Lung (tissue), 12 donors: ENCODE measurements around the gene KIAA0040. TPM values are rescaled to one million over a fixed set of nuclear protein-coding genes. Genes with fewer than 3 reads are reported as not detected.
A peak's percentile ranks its signal among the peaks of the same experiment; 100 is the strongest.

Experiments
- ATAC-seq: fragments of 200-7000 bp; cut with Tn5 transposase; one replicate; pipeline ENCODE4 v1.9.1; 2020; ENCODE audit warnings: moderate number of reproducible peaks; ENCODE audit not compliant: insufficient read depth, low FRiP score
- DNase-seq, 3 donors: peaks; one replicate each; pipeline ENCODE4 v3.0.0-alpha.2; 2013 to 2017
- H3K27ac ChIP-seq, 2 donors: one replicate each; pipeline ENCODE4 v1.5.1; 2013; ENCODE audit warnings: mild to moderate bottlenecking in 2 of 2, moderate library complexity in 2 of 2, control low read depth in 1 of 2, inconsistent platforms in 1 of 2, low read depth in 1 of 2, low read length in 1 of 2
- H3K27me3 ChIP-seq, 3 donors: one replicate each; pipeline ENCODE4 v1.5.1; 2013; ENCODE audit warnings: low read length in 2 of 3; ENCODE audit not compliant: control insufficient read depth in 3 of 3, insufficient read depth in 3 of 3
- H3K36me3 ChIP-seq, 4 donors: one replicate each; pipeline ENCODE4 v1.5.1; 2013; ENCODE audit warnings: low read length in 4 of 4, mild to moderate bottlenecking in 1 of 4, moderate library complexity in 1 of 4; ENCODE audit not compliant: control insufficient read depth in 4 of 4, insufficient read depth in 4 of 4
- H3K4me1 ChIP-seq, 5 donors: one replicate each; pipeline ENCODE4 v1.5.1; 2013; ENCODE audit warnings: low read length in 5 of 5, mild to moderate bottlenecking in 2 of 5, moderate library complexity in 1 of 5; ENCODE audit not compliant: control insufficient read depth in 5 of 5, insufficient read depth in 5 of 5
- H3K4me3 ChIP-seq: one replicate; pipeline ENCODE4 v1.5.1; 2013; ENCODE audit warnings: mild to moderate bottlenecking, control low read depth, moderate library complexity
- H3K9ac ChIP-seq, 2 donors: one replicate each; pipeline ENCODE4 v1.5.1; 2013; ENCODE audit warnings: low read length in 2 of 2, control low read depth in 1 of 2; ENCODE audit not compliant: insufficient read depth in 1 of 2
- H3K9me3 ChIP-seq, 4 donors: one replicate each; pipeline ENCODE4 v1.5.1; 2013; ENCODE audit warnings: low read length in 3 of 4, mild to moderate bottlenecking in 1 of 4, moderate library complexity in 1 of 4; ENCODE audit not compliant: control insufficient read depth in 4 of 4, insufficient read depth in 3 of 4
- WGBS, 2 donors: extraction: QIAGEN DNeasy Blood & Tissue Kit; methylation state at CpG; one replicate each; pipeline ENCODE4 v1.1.7; 2013; 5-methylcytosine and 5-hydroxymethylcytosine counted together
- polyA plus RNA-seq, 2 donors: library from polyadenylated mRNA; stranded (reverse); fragments of 200-250 nt; gene quantifications; one replicate each; pipeline ENCODE4 v1.2.1, GENCODE V29; 2013
- total RNA-seq, 2 donors: library from RNA; depleted of rRNA in 1 of 2; stranded (reverse); fragments of >200 nt in 1 of 2; gene quantifications; one replicate each; pipeline ENCODE4 v1.2.1, GENCODE V29; 2014 to 2021
- TF ChIP-seq, protein P1 (sequence below): IDR thresholded peaks from 2 replicates; pipeline ENCODE4 v1.5.1; 2012; ENCODE audit warnings: mild to moderate bottlenecking; ENCODE audit errors: control extremely low read depth, extremely low read depth
- donor health status: control.
- donor health status: control.
- donor health status: Bipolar disorder and iron deficiency.
- donor health status: healthy.
- donor health status: DM: yes; HTN: yes; CAD: no.

Gene KIAA0040
- total and polyA plus RNA-seq, 4 donors = 13.4 to 37.9 (median 29.5) TPM

DNA sequence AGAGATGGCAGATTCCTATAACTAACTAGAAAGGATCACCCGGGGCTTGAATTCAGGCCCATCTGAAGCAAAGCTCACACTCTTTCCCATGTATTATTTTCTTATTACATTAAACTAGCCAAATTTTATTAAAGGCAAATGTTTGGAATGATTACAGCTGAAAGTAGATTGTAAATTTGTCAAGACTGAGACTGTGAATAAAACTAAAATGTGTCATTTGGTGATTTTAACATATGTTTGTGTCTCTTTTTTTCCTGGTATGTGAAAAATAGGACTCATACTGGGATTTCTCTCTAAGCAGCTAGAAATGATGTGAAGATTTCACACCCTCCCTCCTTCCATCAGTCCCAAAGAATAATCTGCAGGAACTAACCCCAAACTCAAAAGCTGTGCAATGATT, 19.1 kb upstream of the KIAA0040 start:
- ATAC-seq (no peak), DNase-seq (no peak)
- H3K4me3 ChIP-seq = no peak overlapping the region
- no peaks in the 10 kb centered on the region for H3K36me3 ChIP-seq
- TF ChIP-seq, protein P1, sequence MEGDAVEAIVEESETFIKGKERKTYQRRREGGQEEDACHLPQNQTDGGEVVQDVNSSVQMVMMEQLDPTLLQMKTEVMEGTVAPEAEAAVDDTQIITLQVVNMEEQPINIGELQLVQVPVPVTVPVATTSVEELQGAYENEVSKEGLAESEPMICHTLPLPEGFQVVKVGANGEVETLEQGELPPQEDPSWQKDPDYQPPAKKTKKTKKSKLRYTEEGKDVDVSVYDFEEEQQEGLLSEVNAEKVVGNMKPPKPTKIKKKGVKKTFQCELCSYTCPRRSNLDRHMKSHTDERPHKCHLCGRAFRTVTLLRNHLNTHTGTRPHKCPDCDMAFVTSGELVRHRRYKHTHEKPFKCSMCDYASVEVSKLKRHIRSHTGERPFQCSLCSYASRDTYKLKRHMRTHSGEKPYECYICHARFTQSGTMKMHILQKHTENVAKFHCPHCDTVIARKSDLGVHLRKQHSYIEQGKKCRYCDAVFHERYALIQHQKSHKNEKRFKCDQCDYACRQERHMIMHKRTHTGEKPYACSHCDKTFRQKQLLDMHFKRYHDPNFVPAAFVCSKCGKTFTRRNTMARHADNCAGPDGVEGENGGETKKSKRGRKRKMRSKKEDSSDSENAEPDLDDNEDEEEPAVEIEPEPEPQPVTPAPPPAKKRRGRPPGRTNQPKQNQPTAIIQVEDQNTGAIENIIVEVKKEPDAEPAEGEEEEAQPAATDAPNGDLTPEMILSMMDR = no peak
- 89 to 97% methylated on average over 1 of the region's 1 CpG for WGBS, 2 donors
- H3K4me1 ChIP-seq = peaks cover 0 to 9% (median 3%) of the 10 kb centered on the region in 5 donors
- H3K27ac ChIP-seq = no peak overlapping the region
- H3K9ac ChIP-seq = no peak overlapping the region
- H3K27me3 ChIP-seq = no peaks in the 10 kb centered on the region
- H3K9me3 ChIP-seq = peaks cover 0 to 2% (median 0%) of the 10 kb centered on the region in 4 donors

DNA sequence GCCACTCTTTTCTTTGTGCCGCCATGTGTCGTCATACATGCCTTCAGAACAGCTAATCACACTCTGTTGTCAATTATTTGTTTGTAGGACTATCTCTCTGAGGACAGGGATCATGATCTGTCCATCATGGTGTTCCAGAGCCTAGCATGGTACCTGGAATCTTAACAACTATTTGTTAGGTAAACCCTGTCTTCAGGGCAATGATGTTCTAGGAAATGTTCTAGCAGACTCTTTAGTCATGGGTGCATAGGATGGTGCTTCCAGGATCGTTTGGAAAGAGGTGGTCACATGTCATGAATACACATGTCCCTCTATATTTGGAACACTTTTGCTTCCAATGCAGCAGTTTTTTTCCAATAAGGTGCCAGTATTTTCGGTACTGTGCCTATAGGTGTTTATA, 18.2 kb upstream of the KIAA0040 start:
- Histone ChIP-seq H3K4me3 (no peak overlapping the region), H3K4me1 (peaks cover 0 to 3% (median 1%) of the 10 kb centered on the region in 5 donors), H3K9ac (no peak overlapping the region), H3K27ac (no peak overlapping the region), H3K27me3 (no peaks in the 10 kb centered on the region), H3K36me3 (no peaks in the 10 kb centered on the region), H3K9me3 (peaks cover 0 to 2% (median 0%) of the 10 kb centered on the region in 4 donors)
- DNase-seq (no peak), ATAC-seq (no peak)
- WGBS, 2 donors = 73 to 86% methylated on average over 4 of the region's 4 CpGs
- TF ChIP-seq, protein P1 = no peak

DNA sequence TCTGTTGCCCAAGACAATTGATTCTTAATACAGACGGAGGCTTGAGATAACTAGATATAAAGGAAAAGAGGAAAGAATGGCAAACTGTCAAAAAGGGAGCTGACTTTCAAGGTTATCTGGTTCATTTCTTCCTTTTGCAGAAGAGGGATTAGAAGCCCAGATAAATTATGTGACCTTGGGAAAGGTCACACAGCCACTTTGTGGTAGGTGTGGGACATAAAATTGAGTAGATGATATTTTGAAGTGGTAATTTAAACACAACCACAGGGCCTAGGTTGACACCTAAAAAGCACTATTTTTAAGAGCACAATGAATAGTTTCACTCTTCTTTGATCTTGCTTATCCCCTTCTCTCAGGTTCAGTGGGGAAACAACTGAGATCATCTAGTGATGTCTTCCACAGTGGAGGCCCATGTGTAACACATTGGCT, 16.9 kb upstream of the KIAA0040 start:
- no peak overlapping the region for H3K9ac ChIP-seq
- H3K27me3 ChIP-seq = no peaks in the 10 kb centered on the region
- no peak for DNase-seq
- H3K9me3 ChIP-seq = peaks cover 0 to 2% (median 0%) of the 10 kb centered on the region in 4 donors
- TF ChIP-seq, protein P1 = no peak
- H3K27ac ChIP-seq = peak overlapping the region in 1 of 2 donors; percentile 49
- WGBS, 2 donors = 38 to 48% methylated on average over 1 of the region's 1 CpG
- peaks cover 0 to 4% (median 0%) of the 10 kb centered on the region in 5 donors for H3K4me1 ChIP-seq
- no peak overlapping the region for H3K4me3 ChIP-seq
- no peaks in the 10 kb centered on the region for H3K36me3 ChIP-seq
- ATAC-seq = no peak
